Right lobe of liver (tissue), 4 donors: ENCODE measurements around the gene GPX8.

Experiments
- CTCF ChIP-seq, 4 donors: fragments of 200-600 bp in 3 of 4; fragments of 450-650 bp in 1 of 4; IDR thresholded peaks; one replicate each; pipeline versions ENCODE4 v1.5.1 to v1.8.0; 2016 to 2022; ENCODE audit warnings: antibody characterized with exemption in 4 of 4, mild to moderate bottlenecking in 2 of 4
- POLR2A ChIP-seq: fragments of 450-650 bp; IDR thresholded peaks from one replicate; pipeline ENCODE4 v1.6.1; 2017; ENCODE audit warnings: antibody characterized with exemption, mild to moderate bottlenecking
- donor health status: DM: no; HTN: no; CAD: no.
- donor health status: DM: no; HTN: no; CAD: no.
- donor health status: DM: no; HTN: yes; CAD: no.

GRCh38 chr5:55162666-55163065 lies 2.7 kb downstream of the GPX8 start:
- TF ChIP-seq POLR2A (no peak), CTCF (IDR thresholded peaks at IDR 0.05) (no peak)
